Osteoblast (primary cell): ENCODE data around the gene OR2A5. TPM values are rescaled to one million over a fixed set of nuclear protein-coding genes. Genes with fewer than 3 reads are reported as not detected.
A peak's percentile ranks its signal among the peaks of the same experiment; 100 is the strongest.

Source experiments
- DNase-seq: peaks from one replicate; pipeline ENCODE4 v3.0.0; 2011; ENCODE audit warnings: low spot score, mixed read lengths; ENCODE audit not compliant: insufficient read length; ENCODE audit errors: missing footprints
- H2AFZ ChIP-seq: 2 replicates; pipeline ENCODE4 v1.6.0; 2011; ENCODE audit warnings: mild to moderate bottlenecking, low read length
- H3K27ac ChIP-seq: 2 replicates; pipeline ENCODE4 v1.5.1; 2011; ENCODE audit warnings: mild to moderate bottlenecking, low read depth, low read length, moderate library complexity
- H3K27me3 ChIP-seq: 2 replicates; pipeline ENCODE4 v1.6.0; 2012; ENCODE audit warnings: mild to moderate bottlenecking, control low read depth, inconsistent platforms, low read length, moderate library complexity; ENCODE audit not compliant: insufficient read depth
- H3K36me3 ChIP-seq: 2 replicates; pipeline ENCODE4 v1.5.1; 2011; ENCODE audit warnings: mild to moderate bottlenecking, low read length, control low read depth, moderate library complexity; ENCODE audit not compliant: insufficient read depth
- H3K4me1 ChIP-seq: 2 replicates; pipeline ENCODE4 v1.5.1; 2011; ENCODE audit warnings: mild to moderate bottlenecking, low read length, control low read depth, moderate library complexity; ENCODE audit not compliant: insufficient read depth
- H3K4me2 ChIP-seq: 2 replicates; pipeline ENCODE4 v1.6.0; 2011; ENCODE audit warnings: mild to moderate bottlenecking, low read length; ENCODE audit not compliant: insufficient read depth
- H3K4me3 ChIP-seq: fragments of 200-600 bp; sonication (generic); 3 replicates; pipeline ENCODE4 v1.5.1; 2012; ENCODE audit warnings: mild to moderate bottlenecking, low read length, inconsistent platforms; ENCODE audit not compliant: insufficient read depth
- H3K79me2 ChIP-seq: 2 replicates; pipeline ENCODE4 v1.6.0; 2012; ENCODE audit warnings: mild to moderate bottlenecking, low read length, control low read depth, inconsistent platforms; ENCODE audit not compliant: insufficient read depth
- H3K9me3 ChIP-seq: 2 replicates; pipeline ENCODE4 v1.5.1; 2011; ENCODE audit warnings: low read depth, low read length, control low read depth
- H4K20me1 ChIP-seq: 2 replicates; pipeline ENCODE4 v1.6.0; 2012; ENCODE audit warnings: mild to moderate bottlenecking, low read length, control low read depth; ENCODE audit not compliant: insufficient read depth
- CTCF ChIP-seq: IDR thresholded peaks from 2 replicates; pipeline ENCODE4 v1.5.1; 2011; ENCODE audit warnings: mild to moderate bottlenecking, low read depth, low read length, moderate library complexity; ENCODE audit errors: extremely low read depth
- total RNA-seq: library from RNA; depleted of rRNA; stranded (reverse); fragments of >200 nt; gene quantifications from 2 replicates; pipeline ENCODE4 v1.2.3, GENCODE V29; 2012

OR2A5 gene
- total RNA-seq, 1 donor: not detected

GRCh38 chr7:144011458-144012230 lies 37.1 kb upstream of the OR2A5 start:
- H2AFZ ChIP-seq: peak overlapping the region; percentile 35
- peak; percentile 51 for DNase-seq

GRCh38 chr7:144018065-144018464 lies 30.7 kb upstream of the OR2A5 start:
- H3K4me2 ChIP-seq: no peak overlapping the region
- no peak overlapping the region for H3K4me3 ChIP-seq
- H3K4me1 ChIP-seq: peaks cover 13% of the 10 kb centered on the region
- H3K9me3 ChIP-seq: no peaks in the 10 kb centered on the region
- no peak for TF ChIP-seq CTCF
- no peaks in the 10 kb centered on the region for H3K79me2 ChIP-seq
- H3K36me3 ChIP-seq: no peaks in the 10 kb centered on the region
- no peak for DNase-seq
- H2AFZ ChIP-seq: no peak overlapping the region
- H4K20me1 ChIP-seq: no peaks in the 10 kb centered on the region
- H3K27me3 ChIP-seq: no peaks in the 10 kb centered on the region
- no peak overlapping the region for H3K27ac ChIP-seq

More at GRCh38 chr7:144011458-144012230, 37.1 kb upstream of the OR2A5 start:
- Histone ChIP-seq H3K4me3 (no peak overlapping the region), H3K79me2 (no peaks in the 10 kb centered on the region), H3K4me2 (no peak overlapping the region), H3K36me3 (no peaks in the 10 kb centered on the region), H3K27ac (no peak overlapping the region), H3K4me1 (no peaks in the 10 kb centered on the region), H3K9me3 (no peaks in the 10 kb centered on the region), H4K20me1 (no peaks in the 10 kb centered on the region), H3K27me3 (no peaks in the 10 kb centered on the region)
- peak; percentile 55 for TF ChIP-seq CTCF

GRCh38 chr7:144019457-144019856 lies 29.3 kb upstream of the OR2A5 start:
- Histone ChIP-seq H3K4me2 (no peak overlapping the region), H3K9me3 (no peaks in the 10 kb centered on the region), H2AFZ (no peak overlapping the region), H3K27me3 (no peaks in the 10 kb centered on the region), H4K20me1 (no peaks in the 10 kb centered on the region), H3K4me3 (no peak overlapping the region), H3K36me3 (no peaks in the 10 kb centered on the region), H3K27ac (peak overlapping the region; percentile 35), H3K4me1 (peaks cover 13% of the 10 kb centered on the region), H3K79me2 (no peaks in the 10 kb centered on the region)
- DNase-seq: peak; percentile 53
- TF ChIP-seq CTCF: no peak

GRCh38 chr7:144020340-144020739 lies 28.4 kb upstream of the OR2A5 start:
- H3K4me2 ChIP-seq: no peak overlapping the region
- H3K36me3 ChIP-seq: no peaks in the 10 kb centered on the region
- no peak overlapping the region for H3K4me3 ChIP-seq
- H3K9me3 ChIP-seq: no peaks in the 10 kb centered on the region
- H3K79me2 ChIP-seq: no peaks in the 10 kb centered on the region
- H3K27me3 ChIP-seq: no peaks in the 10 kb centered on the region
- no peaks in the 10 kb centered on the region for H4K20me1 ChIP-seq
- H3K4me1 ChIP-seq: peaks cover 13% of the 10 kb centered on the region
- H3K27ac ChIP-seq: no peak overlapping the region
- no peak for TF ChIP-seq CTCF
- DNase-seq: no peak
- H2AFZ ChIP-seq: no peak overlapping the region
